Activated naive CD4-positive, alpha-beta T cell treated with anti-CD3 and anti-CD28 coated beads, Interleukin-2, amount 50 U/mL, for 72 hours (primary cell): Measurements from ENCODE around the gene PIP5K1B. TPM values are rescaled to one million over a fixed set of nuclear protein-coding genes. Genes with fewer than 3 reads are reported as not detected.

Experiments used
- ATAC-seq, 2 donors: fragments of 150-1000 bp; cut with Tn5 transposase; 2 replicates each; pipeline ENCODE4 v1.10.0; 2021; ENCODE audit warnings: mild to moderate bottlenecking in 2 of 2, moderate library complexity in 2 of 2
- DNase-seq, 2 donors: peaks; one replicate each; pipeline ENCODE4 v3.0.0; 2021 to 2022; ENCODE audit warnings: low spot score in 2 of 2
- H3K27ac Mint-ChIP-seq, 2 donors: one replicate each; pipeline ENCODE4 v1.8.0; 2022; ENCODE audit warnings: mild to moderate bottlenecking in 2 of 2, mixed read lengths in 2 of 2
- H3K36me3 Mint-ChIP-seq, 2 donors: one replicate each; pipeline ENCODE4 v1.8.0; 2022; ENCODE audit warnings: mixed read lengths in 2 of 2
- H3K9me3 Mint-ChIP-seq, 2 donors: one replicate each; pipeline ENCODE4 v1.8.0; 2022; ENCODE audit warnings: mixed read lengths in 2 of 2
- total RNA-seq, 2 donors: library from RNA; stranded (reverse); gene quantifications; one replicate each; pipeline ENCODE4 v1.2.3, GENCODE V29; 2022

The PIP5K1B gene
- total RNA-seq, 2 donors from 2014 or later, result 0.55 to 2.1 TPM

- peaks cover 0 to 5% of the 10 kb centered on the region in 2 donors for H3K36me3 Mint-ChIP-seq
- no peaks in the 10 kb centered on the region for H3K9me3 Mint-ChIP-seq
- DNase-seq (no peak), ATAC-seq (no peak)
- no peak overlapping the region for H3K27ac Mint-ChIP-seq
Measured at GRCh38 chr9:68704498-68704813, 584 bp upstream of the PIP5K1B start.

GRCh38 chr9:68705531-68706362 is 707 bp downstream of the PIP5K1B start:
- Mint-ChIP-seq H3K36me3 (peaks cover 0 to 5% of the 10 kb centered on the region in 2 donors), H3K27ac (no peak overlapping the region), H3K9me3 (no peaks in the 10 kb centered on the region)
- ATAC-seq (peak; percentile 18 to 29), DNase-seq (peak in 1 of 2 donors; percentile 11)

DNA sequence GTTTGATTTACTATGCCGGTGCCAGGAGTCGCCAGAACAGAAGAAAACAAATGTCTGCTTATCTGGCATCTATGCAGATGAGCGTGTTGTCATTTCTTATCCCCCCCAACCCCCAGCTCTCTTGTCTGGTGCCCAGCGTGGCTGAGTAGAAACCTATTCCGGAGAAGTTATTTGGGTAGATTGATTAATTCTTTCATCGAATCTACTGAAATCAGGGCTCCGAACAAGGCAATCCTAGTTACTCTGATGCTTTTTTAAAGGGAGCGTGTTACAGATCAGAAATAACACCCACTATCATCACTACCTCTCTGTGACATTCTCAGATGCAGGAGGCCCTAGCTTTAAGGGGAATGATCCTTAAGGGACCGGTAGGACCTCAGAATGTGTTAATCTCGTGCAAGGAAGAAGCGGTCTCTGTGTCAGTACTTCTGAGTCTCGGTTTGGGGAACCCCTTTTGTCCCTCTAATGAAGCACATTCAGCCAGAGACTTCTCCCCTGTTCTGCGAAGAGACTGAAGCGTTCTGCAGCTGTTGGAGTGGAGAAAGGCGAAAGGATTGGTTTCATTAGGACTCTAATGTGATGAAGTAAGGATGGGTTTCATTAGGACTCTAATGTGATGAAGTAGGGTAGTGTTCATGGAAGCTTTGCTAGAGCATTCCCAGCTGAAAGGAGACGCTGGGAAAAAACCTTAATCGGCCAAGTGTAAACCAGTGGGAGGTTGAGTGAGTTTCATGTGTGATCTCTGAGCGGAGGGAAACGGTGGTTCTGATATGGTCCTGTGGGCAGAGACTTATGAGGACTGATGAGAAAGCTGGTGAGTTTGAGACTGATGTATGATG is 1.5 kb downstream of the PIP5K1B start:
- no peak for DNase-seq
- peaks cover 0 to 5% of the 10 kb centered on the region in 2 donors for H3K36me3 Mint-ChIP-seq
- ATAC-seq, result peak in 1 of 2 donors; percentile 26
- H3K9me3 Mint-ChIP-seq, result no peaks in the 10 kb centered on the region
- H3K27ac Mint-ChIP-seq, result no peak overlapping the region

GRCh38 chr9:68707801-68708488 is 2.9 kb downstream of the PIP5K1B start:
- Mint-ChIP-seq H3K9me3 (no peaks in the 10 kb centered on the region), H3K27ac (no peak overlapping the region), H3K36me3 (peaks cover 0 to 5% of the 10 kb centered on the region in 2 donors)
- ATAC-seq (no peak), DNase-seq (no peak)

DNA sequence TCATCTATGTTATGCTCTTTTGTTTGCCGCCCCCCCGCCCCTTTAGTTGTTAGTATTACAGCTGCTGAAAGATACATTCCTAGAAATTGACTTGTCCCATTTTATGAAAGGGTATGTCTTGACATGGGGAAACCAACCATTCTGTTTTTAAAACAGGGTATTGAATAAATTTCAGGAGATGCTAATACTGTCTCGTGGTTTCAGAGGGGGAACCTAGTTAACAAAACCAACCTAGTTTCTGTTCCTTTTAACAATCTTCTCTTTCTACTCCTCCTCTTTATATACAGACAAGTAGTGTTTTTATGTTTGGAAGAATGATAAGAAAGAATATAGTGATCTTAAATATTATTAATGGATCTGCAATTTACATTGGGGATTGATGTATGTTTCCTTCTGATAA is 3.5 kb downstream of the PIP5K1B start:
- ATAC-seq, result no peak

DNA sequence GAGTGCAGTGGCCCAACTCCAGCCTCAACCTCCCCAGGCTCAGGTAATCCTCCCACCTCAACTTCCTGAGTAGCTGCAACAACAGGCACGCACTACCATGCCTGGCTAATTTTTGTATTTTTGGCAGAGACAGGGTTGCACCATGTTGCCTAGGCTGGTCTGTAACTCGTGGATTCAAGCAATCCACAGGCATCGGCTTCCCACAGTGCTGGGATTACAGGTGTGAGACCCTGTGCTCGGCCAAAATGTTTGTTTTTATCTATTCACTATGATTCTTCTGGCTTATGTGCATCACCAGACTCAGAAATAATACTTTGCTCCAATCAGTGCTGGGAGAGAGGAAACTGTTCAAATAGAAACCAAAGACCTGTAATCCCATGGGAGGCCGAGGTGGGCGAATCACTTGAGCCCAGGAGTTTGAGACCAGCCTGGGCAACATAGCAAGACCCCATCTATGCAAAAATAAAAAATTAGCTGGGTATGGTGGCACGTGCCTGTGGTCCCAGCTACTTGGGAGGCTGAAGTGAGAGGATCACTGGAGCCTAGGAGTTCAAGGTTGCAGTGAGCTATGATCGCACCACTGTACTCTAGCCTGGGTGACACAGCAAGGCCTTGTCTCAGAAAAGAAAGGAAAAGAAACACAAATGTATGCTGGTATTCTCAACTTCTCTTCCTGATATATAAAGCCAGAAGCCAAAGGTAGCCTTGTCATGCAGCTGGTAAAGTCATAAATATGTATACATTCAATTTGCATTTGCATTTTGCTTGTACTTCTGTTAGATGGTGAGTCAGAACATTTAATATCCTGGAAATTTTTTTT is 4.5 kb downstream of the PIP5K1B start:
- no peak for DNase-seq
- H3K9me3 Mint-ChIP-seq, result no peaks in the 10 kb centered on the region
- peaks cover 0 to 5% of the 10 kb centered on the region in 2 donors for H3K36me3 Mint-ChIP-seq
- no peak for ATAC-seq
- H3K27ac Mint-ChIP-seq, result no peak overlapping the region

More for the DNA sequence above, 3.5 kb downstream of the PIP5K1B start:
- Mint-ChIP-seq H3K36me3 (peaks cover 0 to 5% of the 10 kb centered on the region in 2 donors), H3K27ac (no peak overlapping the region), H3K9me3 (no peaks in the 10 kb centered on the region)
- no peak for DNase-seq

DNA sequence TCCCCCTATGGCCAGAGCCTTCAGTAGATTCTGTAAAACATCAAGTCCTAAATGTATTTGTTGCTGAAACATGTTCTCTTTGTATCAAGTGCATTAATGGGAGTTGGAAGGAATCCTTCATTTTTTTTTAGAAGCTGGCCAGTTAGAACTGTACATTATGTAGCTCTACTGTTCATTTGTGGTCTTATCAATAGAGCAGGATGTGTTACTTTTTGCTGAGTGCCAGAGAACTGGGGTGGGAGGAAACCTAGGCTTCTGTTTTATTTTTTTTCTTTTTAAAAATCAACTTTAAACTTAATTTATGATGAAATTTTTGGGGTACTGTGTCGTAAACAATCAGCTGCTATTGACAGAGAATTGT is 5.1 kb downstream of the PIP5K1B start:
- ATAC-seq (no peak), DNase-seq (no peak)
- Mint-ChIP-seq H3K36me3 (peaks cover 0 to 5% of the 10 kb centered on the region in 2 donors), H3K27ac (no peak overlapping the region), H3K9me3 (no peaks in the 10 kb centered on the region)

GRCh38 chr9:68711281-68711680 is 6.2 kb downstream of the PIP5K1B start:
- ATAC-seq, result no peak
- Mint-ChIP-seq H3K9me3 (no peaks in the 10 kb centered on the region), H3K27ac (no peak overlapping the region), H3K36me3 (no peaks in the 10 kb centered on the region)
- DNase-seq, result no peak

DNA sequence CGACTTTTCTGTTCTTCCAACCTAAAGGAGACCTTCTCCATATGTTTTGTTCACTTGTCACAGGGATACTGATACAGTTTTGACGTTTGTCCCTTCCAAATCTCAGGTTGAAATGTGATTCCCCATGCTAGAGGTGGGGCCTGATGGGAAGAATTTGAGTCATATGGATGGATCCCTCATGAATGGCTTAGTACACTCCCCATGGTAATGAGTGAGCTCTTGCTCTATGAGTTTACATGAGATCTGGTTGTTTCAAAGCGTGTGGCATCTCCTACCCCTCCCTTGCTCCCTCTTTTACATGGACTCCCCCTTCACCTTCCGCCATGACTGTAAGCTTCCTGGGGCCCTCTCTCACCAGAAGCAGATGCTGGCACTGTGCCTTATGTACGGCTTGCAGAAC is 6.9 kb downstream of the PIP5K1B start:
- no peak for DNase-seq
- no peak for ATAC-seq
- Mint-ChIP-seq H3K27ac (no peak overlapping the region), H3K9me3 (no peaks in the 10 kb centered on the region), H3K36me3 (no peaks in the 10 kb centered on the region)

- no peak overlapping the region for H3K27ac Mint-ChIP-seq
- DNase-seq (no peak), ATAC-seq (no peak)
- H3K9me3 Mint-ChIP-seq, result no peaks in the 10 kb centered on the region
- H3K36me3 Mint-ChIP-seq, result no peaks in the 10 kb centered on the region
Measured at GRCh38 chr9:68714416-68715180, 9.6 kb downstream of the PIP5K1B start.

DNA sequence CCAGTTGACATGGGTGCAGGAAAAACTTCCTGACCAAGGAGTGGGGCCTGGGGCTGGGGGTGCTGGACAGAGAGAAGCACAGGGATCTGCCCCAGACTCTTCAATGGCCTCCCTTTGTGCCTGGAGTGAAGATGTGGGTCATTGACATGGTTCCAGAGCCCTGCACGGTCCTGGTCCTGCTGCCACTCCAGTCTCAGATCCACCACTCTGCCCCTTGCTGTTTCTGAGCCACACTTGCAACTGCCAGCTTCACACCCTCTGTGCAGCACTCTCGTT is 10.1 kb downstream of the PIP5K1B start:
- DNase-seq (no peak), ATAC-seq (no peak)
- no peaks in the 10 kb centered on the region for H3K36me3 Mint-ChIP-seq
- no peaks in the 10 kb centered on the region for H3K9me3 Mint-ChIP-seq
- H3K27ac Mint-ChIP-seq, result no peak overlapping the region

DNA sequence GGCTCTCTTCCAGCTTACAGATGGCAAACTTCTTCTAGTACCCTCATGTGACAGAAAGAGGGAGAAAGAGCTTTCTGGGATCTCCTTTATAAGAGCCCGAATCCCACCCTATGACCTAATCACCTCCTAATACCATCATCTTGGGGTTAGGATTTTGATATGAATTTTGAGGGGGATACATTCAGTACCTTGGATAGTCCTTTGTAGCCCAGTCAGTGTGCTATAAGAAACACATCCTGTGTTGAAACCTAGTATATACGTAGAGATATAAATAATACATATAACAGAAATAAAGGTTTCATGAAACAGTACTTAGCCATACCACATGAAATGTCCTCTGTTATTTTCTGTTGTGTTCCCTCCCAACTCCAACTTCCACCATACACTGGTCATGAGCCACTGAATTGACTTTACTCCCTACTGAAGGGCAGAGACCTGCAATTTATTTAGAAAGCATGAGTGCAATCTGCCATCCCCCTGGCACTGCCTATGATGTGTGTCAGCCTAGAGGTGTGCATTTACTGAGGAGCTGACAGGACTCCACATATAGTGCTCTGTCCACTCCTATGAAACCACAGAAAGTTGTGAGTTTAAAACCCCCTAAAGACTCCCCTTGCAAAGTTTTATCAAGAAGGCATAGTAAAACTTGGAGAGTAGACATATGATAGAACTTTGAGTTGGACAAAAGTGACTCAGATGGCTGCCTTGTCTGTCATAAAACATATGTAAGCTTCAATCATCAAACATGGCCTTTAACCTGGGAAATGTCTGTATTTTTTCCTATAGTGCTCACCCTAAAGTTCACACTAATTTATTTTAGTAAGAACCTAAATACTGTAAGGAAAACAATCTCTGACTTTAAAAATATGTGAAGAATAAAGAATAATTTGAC is 12.8 kb downstream of the PIP5K1B start:
- no peak for ATAC-seq
- DNase-seq, result no peak
- Mint-ChIP-seq H3K9me3 (no peaks in the 10 kb centered on the region), H3K27ac (no peak overlapping the region), H3K36me3 (no peaks in the 10 kb centered on the region)

DNA sequence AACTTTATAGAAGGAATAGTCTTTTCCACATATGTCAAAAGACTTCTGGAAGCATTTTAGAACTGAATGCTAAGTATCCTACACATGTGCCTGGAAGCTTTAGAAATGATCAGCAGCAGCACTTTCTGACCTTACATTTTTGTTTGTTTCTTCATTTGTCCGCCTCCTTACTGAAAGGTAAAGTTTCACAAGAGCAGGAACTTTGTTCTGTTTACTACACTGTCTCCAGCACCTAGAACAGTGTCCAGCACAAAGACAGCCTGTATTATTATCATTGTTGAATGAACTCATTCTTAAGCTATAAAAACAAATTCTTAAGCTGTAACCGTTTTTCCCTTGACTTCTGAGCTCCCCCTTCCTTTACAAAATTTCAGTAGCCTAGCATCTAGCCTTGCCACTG is 14.8 kb downstream of the PIP5K1B start:
- DNase-seq (no peak), ATAC-seq (no peak)
- Mint-ChIP-seq H3K9me3 (no peaks in the 10 kb centered on the region), H3K27ac (no peak overlapping the region), H3K36me3 (no peaks in the 10 kb centered on the region)

GRCh38 chr9:68720656-68721313 is 15.7 kb downstream of the PIP5K1B start:
- Mint-ChIP-seq H3K27ac (no peak overlapping the region), H3K9me3 (no peaks in the 10 kb centered on the region), H3K36me3 (no peaks in the 10 kb centered on the region)
- ATAC-seq (no peak), DNase-seq (no peak)
